Measurements from ENCODE around the gene ZNF8. TPM values are rescaled to one million over a fixed set of nuclear protein-coding genes. Genes with fewer than 3 reads are reported as not detected.

The ZNF8 gene
- total and polyA plus RNA-seq, 2 donors (not counting 1 experiment from before 2014, with no cell fraction given) = 3.4 to 8.0 TPM

- peak; percentile 92 for ATAC-seq (ENCODE audit: low read depth)
- Histone ChIP-seq H3K4me3 (ENCODE audit: control extremely low read depth in 1 of 5, extremely low read depth in 1 of 5, insufficient read depth in 1 of 5, low read depth in 2 of 5, low read length in 4 of 5) (peak within 1 kb of the TSS; percentile 72 to 98 (median 83)), H3K27ac (ENCODE audit: low read length in 2 of 2) (peak within 1 kb of the TSS; percentile 71 to 82), H3K79me2 (ENCODE audit: control insufficient read depth, insufficient read depth, low read length) (peaks cover 35% of the 10 kb centered on the region), H3K27me3 (replicated peaks in 1 of 4; ENCODE audit: control extremely low read depth in 1 of 4, control insufficient read depth in 3 of 4, insufficient read depth in 4 of 4, low read length in 3 of 4) (no peaks in the 10 kb centered on the region), H2AFZ (ENCODE audit: insufficient read depth, low read depth, low read length, poor library complexity, severe bottlenecking) (peak within 1 kb of the TSS; percentile 97), H3K36me3 (replicated peaks in 1 of 2; ENCODE audit: control extremely low read depth in 1 of 2, control insufficient read depth in 1 of 2, extremely low read depth in 1 of 2, insufficient read depth in 2 of 2, low read length in 1 of 2) (no peaks in the 10 kb centered on the region), H4K20me1 (ENCODE audit: control insufficient read depth, insufficient read depth, low read length, poor library complexity, severe bottlenecking) (no peaks in the 10 kb centered on the region), H3K4me1 (ENCODE audit: control insufficient read depth in 2 of 2, insufficient read depth in 2 of 2, low read length in 2 of 2) (peaks cover 11 to 23% of the 10 kb centered on the region in 2 donors), H3K9me3 (ENCODE audit: control extremely low read depth in 1 of 3, control insufficient read depth in 2 of 3, insufficient read depth in 1 of 3, low read length in 2 of 3) (no peaks in the 10 kb centered on the region), H3K9ac (ENCODE audit: low read length) (peak within 1 kb of the TSS; percentile 90), H3K4me2 (replicated peaks; ENCODE audit: low read depth, low read length, poor library complexity, severe bottlenecking) (peak within 1 kb of the TSS; percentile 93)
- TF ChIP-seq, protein P1, sequence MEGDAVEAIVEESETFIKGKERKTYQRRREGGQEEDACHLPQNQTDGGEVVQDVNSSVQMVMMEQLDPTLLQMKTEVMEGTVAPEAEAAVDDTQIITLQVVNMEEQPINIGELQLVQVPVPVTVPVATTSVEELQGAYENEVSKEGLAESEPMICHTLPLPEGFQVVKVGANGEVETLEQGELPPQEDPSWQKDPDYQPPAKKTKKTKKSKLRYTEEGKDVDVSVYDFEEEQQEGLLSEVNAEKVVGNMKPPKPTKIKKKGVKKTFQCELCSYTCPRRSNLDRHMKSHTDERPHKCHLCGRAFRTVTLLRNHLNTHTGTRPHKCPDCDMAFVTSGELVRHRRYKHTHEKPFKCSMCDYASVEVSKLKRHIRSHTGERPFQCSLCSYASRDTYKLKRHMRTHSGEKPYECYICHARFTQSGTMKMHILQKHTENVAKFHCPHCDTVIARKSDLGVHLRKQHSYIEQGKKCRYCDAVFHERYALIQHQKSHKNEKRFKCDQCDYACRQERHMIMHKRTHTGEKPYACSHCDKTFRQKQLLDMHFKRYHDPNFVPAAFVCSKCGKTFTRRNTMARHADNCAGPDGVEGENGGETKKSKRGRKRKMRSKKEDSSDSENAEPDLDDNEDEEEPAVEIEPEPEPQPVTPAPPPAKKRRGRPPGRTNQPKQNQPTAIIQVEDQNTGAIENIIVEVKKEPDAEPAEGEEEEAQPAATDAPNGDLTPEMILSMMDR (IDR thresholded peaks at IDR 0.05) = no peak
- no peak for TF ChIP-seq EZH2 (IDR thresholded peaks at IDR 0.05; ENCODE audit: borderline replicate concordance, insufficient read depth, low read depth, low read length, poor library complexity, severe bottlenecking)
- intact Hi-C loops (cut with micrococcal nuclease) = loop anchor here (1.0 to 5.0 kb wide), 9 partner anchors 20 to 192 kb away; partner anchors contain the start of genes ERVK3-1, ZBTB45, ZNF324B and ZNF446
- WGBS (ENCODE audit: insufficient coverage) = under 1% methylated on average over 62 of the region's 62 CpGs
- Mint-ChIP-seq H3K27me3 (no peaks in the 10 kb centered on the region), H3K4me1 (no peaks in the 10 kb centered on the region), H3K27ac (no peak within 1 kb of the TSS), H3K4me3 (no peak within 1 kb of the TSS), H3K9me3 (ENCODE audit: insufficient read depth) (no peaks in the 10 kb centered on the region)
- ChIA-PET POLR2A (interaction anchor here (0.9 to 1.8 kb wide), 5 partner anchors 20 to 192 kb away, joined by 4 to 17 read pairs (median 7); partner anchors contain the start of genes ERVK3-1, ZBTB45 and ZNF497), CTCF (interaction anchor here (0.6 to 1.0 kb wide), 4 partner anchors 48 to 193 kb away, joined by 3 to 5 read pairs (median 3); partner anchors contain the start of genes ZBTB45, ZNF132 and ZNF837)
- peak; percentile 90 for DNase-seq
These were observed 48.4 kb downstream of the ZNF8 start, which contains the start of gene ZSCAN22 for GRCh38 chr19:58326914-58327726. Gene ZSCAN22, plus strand, starts transcription at chr19:58326994. Its CDS starts 7,809 bp downstream, at chr19:58334803.
